ENCODE data around the gene LRP11.
"Not testable (repeated sequence)": the region's sequence is repeated elsewhere in the genome, so short reads cannot be mapped to it uniquely, and the experiment has no call there.

Gene LRP11

DNA sequence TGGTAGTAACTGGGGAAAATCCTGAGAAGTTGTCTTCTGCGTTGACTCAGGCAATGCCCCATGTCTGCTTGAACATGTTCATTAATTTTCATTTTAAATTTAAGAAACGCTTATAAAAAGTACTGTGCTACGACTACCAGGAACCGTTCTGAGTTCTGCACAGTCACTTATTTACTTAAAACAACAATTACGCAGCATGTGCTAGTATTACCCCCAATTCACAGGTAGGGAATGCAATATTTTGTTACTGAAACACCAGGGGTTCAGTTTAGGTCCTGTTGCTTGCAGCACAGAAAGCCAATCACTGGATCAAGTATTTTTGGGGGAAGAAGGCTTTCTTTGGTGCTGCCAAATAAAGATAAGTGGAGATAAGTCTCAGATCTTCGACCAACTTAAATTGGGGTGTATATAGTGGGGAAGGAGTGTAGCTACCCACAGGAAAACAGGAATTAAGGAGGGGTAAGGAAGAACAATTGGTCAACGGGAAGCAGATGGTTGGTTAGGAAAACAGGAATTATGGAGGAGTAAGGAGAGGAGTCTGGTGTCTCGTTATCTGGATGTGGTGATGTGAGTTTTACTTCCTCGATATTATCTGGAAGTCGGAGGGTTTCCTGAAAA is 5.2 kb upstream of the LRP11 start:
- no peak for DNase-seq (ENCODE audit: low spot score)

DNA sequence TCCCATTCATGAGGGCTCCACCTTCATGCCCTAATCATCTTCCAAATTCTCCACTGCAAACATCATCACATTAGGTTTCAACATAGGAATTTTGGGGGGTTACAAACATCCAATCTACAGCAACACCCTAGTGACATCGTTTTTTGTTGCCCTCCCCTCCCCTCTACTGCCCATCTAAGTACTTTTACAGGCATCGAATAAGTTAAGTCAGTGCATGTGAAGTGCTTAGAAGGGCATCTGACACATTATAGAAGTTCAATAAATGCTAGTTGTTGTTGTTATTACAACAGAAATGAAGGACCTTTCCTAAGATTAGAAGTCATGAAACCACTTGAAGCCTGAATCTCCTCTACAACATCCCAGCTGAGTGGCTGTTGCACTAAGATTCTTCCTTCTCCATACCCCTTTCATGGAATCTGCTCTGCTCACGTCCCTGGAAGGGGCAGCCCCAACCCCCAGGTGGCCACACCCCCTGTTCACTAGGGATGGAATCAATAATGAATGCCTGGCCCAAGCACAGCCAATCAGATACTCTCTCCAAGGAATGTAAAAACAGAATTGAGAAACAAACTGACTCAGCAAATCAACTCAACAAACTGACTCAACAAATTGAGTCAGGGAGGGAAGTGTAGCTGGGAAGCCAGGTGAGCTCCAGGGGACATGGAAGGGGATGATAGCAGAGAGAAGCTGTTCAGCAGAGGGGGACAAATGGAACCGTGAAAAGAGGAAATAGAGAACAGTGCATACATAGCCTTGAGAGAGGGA is 3.9 kb upstream of the LRP11 start:
- no peak for DNase-seq (ENCODE audit: low spot score)

DNA sequence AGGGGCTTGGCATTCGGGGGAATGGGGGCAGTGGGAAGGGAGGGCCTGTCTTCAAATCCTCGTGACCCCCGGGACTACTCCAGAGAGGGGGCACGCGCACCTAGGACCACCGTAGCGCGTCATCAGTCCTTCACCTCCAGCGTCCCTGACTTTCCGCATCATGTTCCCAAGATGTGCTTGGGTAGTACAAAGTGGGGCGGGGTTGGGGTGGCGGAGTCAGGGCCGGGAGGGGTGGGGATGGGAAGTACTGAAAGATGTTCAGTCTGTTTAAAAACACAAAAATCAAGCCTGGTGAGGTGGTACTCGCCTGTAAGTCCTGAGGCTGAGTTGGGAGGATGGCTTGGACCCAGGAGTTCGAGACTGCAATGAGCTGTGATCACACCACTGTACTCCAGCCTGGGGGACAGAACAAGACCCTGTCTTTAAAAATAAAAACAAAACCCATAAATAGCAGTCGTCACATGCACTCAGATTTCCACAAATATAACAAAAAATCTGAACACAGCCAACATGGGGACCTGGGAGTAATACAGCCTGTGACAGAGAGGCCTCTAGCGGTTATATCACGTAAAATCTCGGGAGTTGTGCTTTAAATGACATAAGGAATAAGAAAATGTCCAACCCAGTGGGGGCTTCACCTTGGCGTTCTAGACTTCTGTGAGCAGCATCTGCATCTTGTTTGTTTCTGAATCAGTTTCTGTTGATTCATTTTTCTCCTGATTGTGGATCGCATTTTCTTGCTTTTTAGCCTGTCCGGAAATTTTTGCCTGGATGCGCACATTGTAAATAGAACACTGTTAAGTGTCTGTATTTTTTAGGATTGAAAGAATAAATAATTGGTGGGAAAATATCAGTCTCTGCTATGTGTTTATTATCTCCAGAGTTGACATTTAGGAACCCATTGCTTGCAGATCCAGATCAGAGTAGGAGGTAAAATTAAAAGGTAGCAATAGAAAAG is 698 bp upstream of the LRP11 start:
- peak; percentile 66 for DNase-seq (ENCODE audit: low spot score)

DNA sequence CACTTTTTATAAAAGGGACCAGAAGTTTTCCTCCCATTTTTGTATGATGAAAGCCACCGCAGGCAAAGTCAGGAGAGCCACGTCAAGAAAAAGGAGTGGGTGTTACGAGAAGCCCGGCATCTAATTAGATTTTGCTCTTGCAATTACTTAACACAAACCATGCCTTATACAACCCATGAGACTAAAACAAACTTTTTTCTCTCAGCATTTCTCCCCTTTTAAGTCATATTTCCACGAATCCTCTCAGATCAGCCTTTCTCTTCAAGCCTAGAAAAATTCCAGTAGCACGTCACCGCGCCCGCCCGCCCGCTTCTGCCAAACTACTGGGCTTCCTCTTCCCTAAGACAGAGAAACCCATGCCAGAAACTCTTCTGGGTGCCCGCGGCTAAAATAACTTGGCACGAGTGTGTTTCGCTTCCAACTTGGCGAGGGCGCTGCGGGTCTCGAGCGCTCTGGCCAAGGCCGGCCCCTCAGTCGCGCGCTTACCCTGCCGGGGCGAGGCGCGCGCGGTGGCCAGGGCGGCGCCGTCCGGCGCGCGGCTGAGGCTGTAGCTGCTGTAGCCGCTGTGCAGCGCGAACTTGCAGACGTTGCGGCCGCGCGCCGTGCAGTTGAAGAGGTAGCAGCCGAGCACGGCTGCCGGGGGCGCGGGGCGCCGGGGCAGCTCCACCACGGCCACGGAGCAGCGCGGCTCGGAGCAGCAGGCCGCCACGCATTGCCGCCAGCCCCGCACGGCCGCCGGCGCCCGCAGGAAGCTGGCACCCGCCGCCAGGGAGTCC is 1.0 kb downstream of the LRP11 start:
- peak; percentile 62 for DNase-seq (ENCODE audit: low spot score)

DNA sequence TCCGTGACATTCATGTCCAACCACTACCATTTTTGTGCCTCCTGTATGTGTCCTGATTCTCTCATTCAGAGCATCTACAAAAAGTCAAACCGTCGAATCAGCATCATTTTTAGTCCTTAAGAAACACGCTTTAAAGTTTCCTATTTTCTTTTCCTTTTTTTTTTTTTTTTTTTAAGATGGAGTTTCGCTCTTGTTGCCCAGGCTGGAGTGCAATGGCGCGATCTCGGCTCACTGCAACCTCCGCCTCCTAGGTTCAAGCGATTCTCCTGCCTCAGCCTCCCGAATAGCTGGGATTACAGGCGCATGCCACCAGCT is 1.8 kb downstream of the LRP11 start:
- not testable (repeated sequence) for DNase-seq (ENCODE audit: low spot score)

DNA sequence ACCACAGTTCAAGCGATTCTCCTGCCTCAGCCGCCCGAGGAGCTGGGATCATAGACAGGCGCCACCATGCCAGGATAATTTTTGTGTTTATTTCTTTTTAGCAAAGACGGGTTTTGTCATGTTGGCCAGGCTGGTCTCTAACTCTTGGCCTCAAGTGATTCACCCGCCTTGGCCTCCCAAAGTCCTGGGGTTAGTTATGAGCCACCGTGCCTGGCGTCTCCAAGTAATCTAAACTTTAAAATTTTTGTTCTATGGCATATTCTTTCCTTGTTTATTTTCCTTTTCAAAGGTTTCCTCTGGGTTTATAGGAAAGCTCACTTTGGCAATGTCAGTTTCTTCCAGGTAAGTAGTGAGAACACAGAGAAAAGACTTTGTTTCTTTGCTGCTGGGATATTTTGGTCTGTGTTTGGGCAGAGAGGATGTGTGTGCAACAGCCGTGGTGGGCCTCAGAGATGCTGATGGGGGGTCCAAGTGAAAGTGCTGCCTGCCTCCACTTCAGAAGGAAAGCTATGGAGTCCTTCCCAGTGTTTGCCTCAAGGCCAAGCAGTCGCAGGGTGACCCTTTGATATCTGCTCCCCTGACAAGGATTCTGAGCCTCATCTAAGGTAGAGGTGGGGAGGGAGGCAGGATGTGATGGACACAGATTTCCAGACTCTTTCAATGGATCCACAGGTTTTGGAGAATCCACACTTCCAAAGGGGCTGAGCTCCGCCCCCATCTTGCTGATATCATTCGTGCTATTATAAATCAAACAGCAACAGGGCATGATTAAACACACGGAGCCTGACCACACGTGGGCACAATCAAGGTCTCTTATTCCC is 2.3 kb downstream of the LRP11 start:
- DNase-seq (ENCODE audit: low spot score) = no peak

DNA sequence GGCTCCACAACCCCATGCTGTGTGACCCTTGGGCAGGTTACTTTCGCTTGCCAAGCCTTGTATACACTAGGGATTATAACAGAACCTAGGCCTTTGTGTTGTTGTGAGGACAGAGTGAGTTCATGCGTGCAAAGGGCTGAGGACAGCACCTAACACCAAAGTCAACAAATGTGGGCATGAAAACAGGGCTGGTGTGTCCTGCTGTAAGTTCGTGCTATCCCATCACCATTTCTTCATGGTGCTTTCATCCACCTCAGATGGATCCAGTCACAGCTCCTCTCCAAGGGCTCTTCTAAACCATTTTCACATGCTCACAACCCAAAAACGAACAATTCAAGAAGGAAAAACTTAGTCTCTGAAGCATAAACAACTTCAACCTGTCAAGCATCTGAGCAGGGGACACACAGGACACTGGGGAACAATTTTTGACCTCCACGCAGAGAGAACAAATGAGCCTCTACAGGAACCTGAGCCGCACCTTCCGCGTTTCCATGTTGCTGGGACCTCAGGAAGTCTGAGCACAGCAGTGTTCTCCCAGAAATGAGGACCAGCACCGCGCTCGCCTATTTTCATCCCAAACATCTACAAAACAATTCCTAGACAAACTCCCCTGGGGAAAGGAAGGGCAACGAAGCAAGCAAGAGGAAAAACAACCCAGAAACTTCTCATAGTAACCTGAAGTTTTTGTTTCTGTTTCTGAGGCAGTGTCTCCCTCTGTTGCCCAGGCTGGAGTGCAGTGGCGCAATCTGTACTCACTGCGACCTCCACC is 3.1 kb downstream of the LRP11 start:
- no peak for DNase-seq (ENCODE audit: low spot score)

DNA sequence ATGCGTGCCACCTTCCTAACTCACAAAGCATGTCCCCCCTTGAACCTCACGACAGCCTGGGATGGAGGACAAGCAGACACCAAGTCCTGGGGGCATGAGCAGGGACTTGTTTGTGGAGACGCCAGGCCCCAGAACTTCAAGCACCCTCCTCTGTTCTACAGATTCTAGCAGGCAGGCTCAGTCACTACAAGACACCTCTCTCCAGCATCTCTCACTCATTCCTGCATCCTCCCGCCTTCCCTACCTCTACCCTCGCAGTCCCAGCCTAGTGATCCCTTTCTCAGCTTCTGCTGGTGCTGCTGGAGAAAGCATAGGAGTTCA is 3.7 kb downstream of the LRP11 start:
- DNase-seq (ENCODE audit: low spot score) = no peak

DNA sequence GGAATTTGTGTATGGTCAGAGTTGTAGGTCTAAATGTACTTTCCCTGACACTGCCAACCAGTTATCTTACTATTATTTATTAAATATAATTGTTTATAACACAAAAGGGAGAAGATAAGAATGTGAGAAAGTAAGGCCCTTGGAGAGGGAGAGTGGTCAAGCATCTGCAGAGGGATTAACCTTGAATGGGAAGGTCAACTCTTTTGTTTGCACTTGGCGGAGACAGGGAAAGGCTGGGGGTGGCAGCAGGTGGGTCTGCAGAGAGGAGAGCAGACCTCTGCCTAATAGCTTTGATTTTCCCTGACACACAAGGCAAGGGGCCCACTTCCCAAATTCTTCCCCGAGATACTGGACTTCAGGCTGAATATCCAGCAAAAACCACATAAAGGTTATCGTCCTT is 4.2 kb downstream of the LRP11 start:
- no peak for DNase-seq (ENCODE audit: low spot score)

DNA sequence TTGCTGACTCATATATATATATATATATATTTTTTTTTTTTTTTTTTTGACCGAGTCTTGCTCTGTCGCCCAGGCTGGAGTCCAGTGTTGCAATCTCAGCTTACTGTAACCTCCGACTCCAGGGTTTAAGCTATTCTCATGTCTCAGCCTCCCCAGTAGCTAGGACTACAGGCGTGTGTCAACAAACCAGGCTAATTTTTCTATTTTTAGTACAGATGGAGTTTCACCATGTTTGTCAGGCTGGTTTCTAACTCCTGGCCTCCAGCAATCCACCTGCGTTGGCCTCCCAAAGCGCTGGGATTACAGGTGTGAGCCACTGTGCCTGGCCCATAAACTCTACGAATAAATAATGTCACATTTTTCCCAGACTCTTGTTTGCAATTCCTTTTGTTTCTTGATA is 4.8 kb downstream of the LRP11 start:
- no peak for DNase-seq (ENCODE audit: low spot score)

DNA sequence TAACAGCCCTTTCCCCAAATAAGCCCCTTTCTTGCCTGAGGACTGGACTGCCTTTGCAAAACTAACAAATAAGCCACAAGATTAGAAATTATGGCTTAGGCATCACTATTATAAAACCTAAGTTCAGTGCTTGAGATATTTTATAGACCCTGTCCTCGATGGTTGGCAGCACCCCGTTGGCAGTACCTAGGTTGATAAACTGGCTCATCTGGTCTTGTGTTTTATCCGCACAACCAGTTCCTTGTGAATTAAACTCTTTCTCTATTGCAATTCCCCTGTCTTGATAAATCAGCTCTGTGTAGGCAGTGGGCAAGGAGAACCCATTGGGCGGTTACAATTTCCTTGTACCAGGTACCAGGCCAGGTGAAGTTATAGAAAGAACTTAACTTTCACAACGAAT is 6.6 kb downstream of the LRP11 start:
- no peak for DNase-seq (ENCODE audit: low spot score)

DNA sequence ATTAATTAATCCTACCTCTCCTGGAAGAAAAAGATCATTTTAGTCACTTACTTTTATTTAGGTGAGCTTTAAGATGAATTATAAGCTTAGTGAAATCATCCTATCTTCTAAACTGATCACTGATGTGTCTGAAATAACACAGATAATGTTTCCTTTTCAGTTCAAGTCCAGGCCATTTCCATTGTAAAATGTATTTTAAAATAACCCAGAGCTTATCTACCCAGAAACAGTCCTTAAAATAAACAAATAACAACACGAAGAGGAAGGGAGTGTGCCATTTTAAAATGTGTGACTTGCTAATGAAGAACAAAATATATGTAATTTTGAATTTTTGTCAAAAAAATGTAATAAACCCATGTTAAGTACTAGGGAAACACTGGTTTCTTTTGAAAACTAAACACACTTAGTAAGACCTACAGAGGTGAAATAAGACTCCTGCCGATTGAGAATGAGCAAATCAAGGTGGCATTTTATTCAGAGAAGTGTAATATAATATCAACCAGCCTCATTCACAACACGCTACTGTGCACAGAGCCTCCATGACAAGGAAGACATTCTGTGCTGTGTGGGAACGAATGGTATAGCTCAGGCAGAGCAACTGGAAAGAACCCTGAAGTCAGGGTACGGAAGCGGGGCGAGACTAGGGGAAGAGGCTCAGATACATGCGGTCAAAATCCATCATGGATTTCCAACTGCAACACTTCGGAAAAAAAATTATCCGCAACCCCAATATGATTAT is 7.7 kb downstream of the LRP11 start:
- no peak for DNase-seq (ENCODE audit: low spot score)

DNA sequence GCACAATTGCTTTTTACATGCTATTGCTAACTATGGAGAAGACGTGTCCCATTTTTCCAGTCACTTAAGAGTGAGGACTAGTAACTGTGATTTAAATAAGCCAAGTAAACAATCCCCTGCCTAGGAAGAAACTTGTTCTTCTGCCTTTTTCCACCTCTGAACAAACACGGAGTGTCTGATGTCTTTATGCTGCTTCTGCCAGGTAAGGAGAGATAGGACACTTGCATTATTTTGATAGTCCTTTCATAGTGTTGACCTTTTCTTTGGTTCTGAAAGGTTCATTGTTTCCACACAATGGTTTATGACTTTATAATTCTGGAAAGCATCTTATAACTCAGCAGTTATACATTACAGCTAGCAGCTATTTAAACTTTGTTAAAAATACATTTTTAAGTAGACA is 8.4 kb downstream of the LRP11 start:
- no peak for DNase-seq (ENCODE audit: low spot score)

DNA sequence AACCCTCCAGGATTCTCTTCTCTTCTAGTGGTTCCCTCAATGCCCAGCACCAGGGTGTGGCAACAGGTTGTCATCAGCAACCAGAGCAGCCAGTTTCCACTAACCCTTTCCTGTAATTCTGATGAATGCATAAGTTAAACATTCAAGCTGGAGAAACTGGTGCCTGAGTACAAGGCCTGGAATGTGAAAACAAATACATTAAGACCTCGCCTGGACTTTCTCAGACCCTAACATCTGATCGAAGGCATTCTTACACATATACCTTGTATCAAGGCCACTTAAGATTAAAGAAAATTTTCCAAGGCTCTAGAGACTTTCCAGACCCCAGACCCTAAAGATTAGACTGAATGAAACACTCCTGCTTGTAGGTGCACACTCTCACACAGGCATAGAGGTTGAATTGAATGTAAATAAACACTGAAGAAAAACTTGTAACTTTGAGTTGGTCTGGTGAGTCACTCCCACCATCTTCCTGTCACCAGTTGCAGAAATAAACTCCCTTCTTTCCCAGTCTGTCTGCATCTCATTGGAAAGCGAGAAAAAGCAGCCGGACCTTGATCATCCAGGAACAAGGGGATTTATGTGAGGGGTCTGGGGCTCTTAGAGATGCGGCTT is 9.0 kb downstream of the LRP11 start:
- no peak for DNase-seq (ENCODE audit: low spot score)

DNA sequence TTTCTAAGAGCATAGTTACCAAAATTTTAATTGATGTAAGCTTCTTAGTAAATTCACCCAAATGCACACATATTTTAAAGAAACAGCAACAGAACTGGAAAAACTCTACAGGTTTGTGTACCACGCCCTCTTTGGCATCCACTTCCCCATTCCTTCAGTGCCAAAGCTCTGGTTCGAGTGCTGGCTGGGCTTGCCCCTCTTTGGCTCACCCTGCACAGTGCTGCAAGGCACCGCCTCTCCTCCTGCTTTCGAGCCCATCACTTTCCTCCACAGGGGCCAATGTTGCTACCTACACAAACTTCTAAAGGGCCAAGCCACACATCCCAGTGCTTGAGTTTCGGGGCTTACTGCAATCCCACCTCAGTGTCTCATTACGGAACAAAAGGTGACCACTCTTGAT is 9.6 kb downstream of the LRP11 start:
- no peak for DNase-seq (ENCODE audit: low spot score)

DNA sequence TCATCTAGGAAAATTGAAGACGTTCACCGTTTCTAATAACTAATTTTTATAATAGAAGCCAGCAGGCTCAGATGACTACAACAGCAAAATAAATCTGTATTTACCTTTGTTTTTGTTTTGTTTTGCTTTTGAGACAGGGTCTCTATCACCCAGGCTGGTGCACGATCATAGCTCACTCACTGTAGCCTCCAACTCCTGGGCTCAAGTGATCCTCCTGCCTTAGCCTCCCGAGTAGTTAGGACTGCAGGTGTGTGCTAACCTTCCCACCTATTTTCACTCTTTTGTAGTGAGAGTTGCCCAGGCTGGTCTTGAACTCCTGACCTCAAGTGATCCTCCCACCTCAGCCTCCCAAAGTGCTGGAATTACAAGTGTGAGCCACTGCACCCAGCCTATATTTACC is 10.1 kb downstream of the LRP11 start:
- not testable (repeated sequence) for DNase-seq (ENCODE audit: low spot score)

DNA sequence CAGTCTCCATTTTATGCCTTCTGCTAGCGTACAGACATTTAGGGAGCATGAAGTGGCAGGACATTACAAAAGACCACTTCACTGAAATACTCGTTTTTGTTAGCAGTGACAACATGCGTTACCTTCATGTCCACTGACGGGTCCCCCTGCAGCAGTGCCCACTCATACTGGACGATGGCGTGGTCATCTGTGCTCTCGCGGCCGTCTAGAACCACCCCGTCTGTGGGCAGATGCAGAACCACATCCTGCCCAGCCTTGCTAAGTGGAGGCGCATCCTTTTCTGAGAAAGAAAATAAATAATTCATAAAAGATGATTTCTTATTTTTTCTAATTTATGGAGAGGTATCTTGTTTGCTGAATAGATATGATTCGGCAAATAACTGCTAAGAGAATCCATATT is 11.3 kb downstream of the LRP11 start:
- no peak for DNase-seq (ENCODE audit: low spot score)

DNA sequence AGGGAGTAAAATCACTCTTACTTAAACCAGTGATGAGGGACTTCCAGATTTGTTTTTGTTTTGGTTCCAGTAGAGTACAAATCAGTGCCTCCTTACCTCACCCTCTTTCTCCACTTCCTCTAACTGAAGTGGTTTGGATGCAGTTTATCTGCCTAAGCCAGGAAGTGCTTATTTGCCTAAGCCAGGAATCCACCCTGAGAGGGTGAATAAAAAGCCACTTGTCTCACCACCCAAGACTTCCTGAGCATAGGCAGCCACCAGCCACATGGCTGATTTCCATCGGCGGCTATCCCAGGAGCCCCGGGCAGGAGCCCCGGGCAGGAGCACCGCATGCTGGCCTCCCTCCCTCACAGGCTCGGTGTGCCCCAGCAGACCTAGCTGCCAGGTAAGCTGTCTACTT is 12.0 kb downstream of the LRP11 start:
- no peak for DNase-seq (ENCODE audit: low spot score)

DNA sequence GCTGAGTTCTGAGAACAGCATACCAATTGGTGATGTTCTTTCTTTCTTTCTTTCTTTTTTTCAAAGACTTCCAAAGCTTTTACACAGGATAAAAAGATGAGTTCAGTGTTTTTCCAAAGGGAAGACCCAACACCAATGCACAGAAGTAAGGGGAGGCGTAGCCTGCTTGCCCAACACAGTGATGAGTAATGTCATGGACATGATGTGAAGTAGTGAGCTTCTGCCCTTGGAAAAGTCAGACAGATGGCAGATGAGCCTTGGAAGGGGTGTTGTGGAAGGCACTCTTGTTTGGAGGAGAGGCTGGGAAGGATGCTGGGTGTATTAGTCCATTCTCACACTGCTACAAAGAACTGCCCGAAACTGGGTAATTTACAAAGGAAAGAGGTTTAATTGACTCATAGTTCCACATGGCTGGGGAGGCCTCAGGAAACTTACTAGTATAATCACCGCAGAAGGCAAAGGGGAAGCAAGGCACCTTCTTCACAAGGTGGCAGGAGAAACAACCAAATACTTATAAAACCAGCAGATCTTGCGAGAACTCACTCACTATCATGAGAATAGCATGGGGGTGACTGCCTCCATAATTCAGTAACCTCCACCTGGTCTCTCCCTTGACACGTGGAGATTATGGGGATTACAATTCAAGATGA is 12.6 kb downstream of the LRP11 start:
- no peak for DNase-seq (ENCODE audit: low spot score)
